ENCODE measurements around the gene RBM26. TPM values are rescaled to one million over a fixed set of nuclear protein-coding genes. Genes with fewer than 3 reads are reported as not detected.

Gene RBM26
- total RNA-seq, 1 donor from 2014 or later = 42.6 TPM

DNA sequence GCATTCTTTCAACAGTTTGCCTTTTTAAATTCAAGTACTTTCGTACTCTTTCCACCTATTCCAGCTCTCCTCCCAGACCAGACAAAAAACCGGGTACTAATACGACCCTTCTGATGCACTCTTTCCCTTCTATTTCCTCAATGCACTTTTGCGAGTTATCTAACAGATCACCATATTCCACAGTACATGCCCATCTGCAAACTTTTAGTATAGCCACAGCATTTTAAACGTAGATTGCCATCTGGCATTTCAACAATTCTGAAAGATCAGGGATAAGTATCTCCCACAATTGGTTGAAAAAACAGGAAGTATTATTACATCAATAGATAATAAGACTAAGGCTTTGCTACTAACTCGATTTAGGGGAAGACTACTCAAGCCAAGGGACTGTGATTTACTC is 31.5 kb downstream of the RBM26 start:
- H3K27ac ChIP-seq (ENCODE audit: low read depth, low read length) = no peak overlapping the region
- H3K27me3 ChIP-seq (ENCODE audit: insufficient read depth, low read length) = no peaks in the 10 kb centered on the region
- H2AFZ ChIP-seq (ENCODE audit: low read depth, low read length) = no peak overlapping the region
- H3K36me3 ChIP-seq (ENCODE audit: insufficient read depth, low read length) = peaks cover 35% of the 10 kb centered on the region
- H3K4me3 ChIP-seq (ENCODE audit: insufficient read depth, low read depth, low read length) = no peak overlapping the region
- DNase-seq (ENCODE audit: low read depth) (no peak), FAIRE-seq (no peak)
- TF ChIP-seq, protein P1, sequence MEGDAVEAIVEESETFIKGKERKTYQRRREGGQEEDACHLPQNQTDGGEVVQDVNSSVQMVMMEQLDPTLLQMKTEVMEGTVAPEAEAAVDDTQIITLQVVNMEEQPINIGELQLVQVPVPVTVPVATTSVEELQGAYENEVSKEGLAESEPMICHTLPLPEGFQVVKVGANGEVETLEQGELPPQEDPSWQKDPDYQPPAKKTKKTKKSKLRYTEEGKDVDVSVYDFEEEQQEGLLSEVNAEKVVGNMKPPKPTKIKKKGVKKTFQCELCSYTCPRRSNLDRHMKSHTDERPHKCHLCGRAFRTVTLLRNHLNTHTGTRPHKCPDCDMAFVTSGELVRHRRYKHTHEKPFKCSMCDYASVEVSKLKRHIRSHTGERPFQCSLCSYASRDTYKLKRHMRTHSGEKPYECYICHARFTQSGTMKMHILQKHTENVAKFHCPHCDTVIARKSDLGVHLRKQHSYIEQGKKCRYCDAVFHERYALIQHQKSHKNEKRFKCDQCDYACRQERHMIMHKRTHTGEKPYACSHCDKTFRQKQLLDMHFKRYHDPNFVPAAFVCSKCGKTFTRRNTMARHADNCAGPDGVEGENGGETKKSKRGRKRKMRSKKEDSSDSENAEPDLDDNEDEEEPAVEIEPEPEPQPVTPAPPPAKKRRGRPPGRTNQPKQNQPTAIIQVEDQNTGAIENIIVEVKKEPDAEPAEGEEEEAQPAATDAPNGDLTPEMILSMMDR (IDR thresholded peaks at IDR 0.05; ENCODE audit: insufficient read depth, low read depth, low read length) = no peak
- TF ChIP-seq EZH2 (IDR thresholded peaks at IDR 0.05; ENCODE audit: insufficient read depth, low read length) = no peak
- Mint-ChIP-seq H3K9me3 (ENCODE audit: unreplicated experiment) (no peaks in the 10 kb centered on the region), H3K4me1 (ENCODE audit: low read depth, unreplicated experiment) (no peaks in the 10 kb centered on the region), H3K4me3 (ENCODE audit: unreplicated experiment) (no peak overlapping the region), H3K27me3 (ENCODE audit: low read depth, unreplicated experiment) (no peaks in the 10 kb centered on the region), H3K36me3 (ENCODE audit: low read depth, unreplicated experiment) (peaks cover 14% of the 10 kb centered on the region), H3K27ac (ENCODE audit: unreplicated experiment) (no peak overlapping the region)
- no peaks in the 10 kb centered on the region for H3K4me1 ChIP-seq (ENCODE audit: insufficient read depth, low read length)
- no peak overlapping the region for H3K9ac ChIP-seq (ENCODE audit: low read length)
- no peak overlapping the region for H3K4me2 ChIP-seq (ENCODE audit: low read length)
- peaks cover 30% of the 10 kb centered on the region for H3K79me2 ChIP-seq (ENCODE audit: insufficient read depth, low read length)
- no peaks in the 10 kb centered on the region for H3K9me3 ChIP-seq (ENCODE audit: insufficient read depth, low read depth, low read length)
- peaks cover 20% of the 10 kb centered on the region for H4K20me1 ChIP-seq (ENCODE audit: insufficient read depth, low read length)

DNA sequence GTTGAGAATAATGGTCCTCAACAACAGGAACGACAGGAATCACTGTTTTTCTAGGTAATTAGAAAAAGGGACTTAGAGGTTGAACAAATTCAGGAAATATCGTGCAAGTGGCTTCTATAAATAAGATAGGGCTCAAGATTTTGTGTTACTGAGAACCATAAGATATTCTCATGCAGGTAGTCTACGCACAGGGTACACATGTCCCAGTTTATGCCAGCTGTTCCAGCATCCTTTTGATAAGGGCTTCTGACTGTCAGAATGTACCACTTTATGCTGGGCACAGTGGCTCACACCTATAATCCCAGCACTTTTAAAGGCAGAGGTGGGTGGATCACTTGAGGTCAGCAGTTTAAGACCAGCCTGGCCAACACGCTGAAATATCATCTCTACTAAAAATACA is 32.1 kb downstream of the RBM26 start:
- Mint-ChIP-seq H3K4me3 (ENCODE audit: unreplicated experiment) (no peak overlapping the region), H3K9me3 (ENCODE audit: unreplicated experiment) (no peaks in the 10 kb centered on the region), H3K4me1 (ENCODE audit: low read depth, unreplicated experiment) (no peaks in the 10 kb centered on the region), H3K27me3 (ENCODE audit: low read depth, unreplicated experiment) (no peaks in the 10 kb centered on the region), H3K36me3 (ENCODE audit: low read depth, unreplicated experiment) (peaks cover 13% of the 10 kb centered on the region), H3K27ac (ENCODE audit: unreplicated experiment) (no peak overlapping the region)
- Histone ChIP-seq H3K27me3 (ENCODE audit: insufficient read depth, low read length) (no peaks in the 10 kb centered on the region), H3K4me1 (ENCODE audit: insufficient read depth, low read length) (no peaks in the 10 kb centered on the region), H3K4me2 (ENCODE audit: low read length) (no peak overlapping the region), H4K20me1 (ENCODE audit: insufficient read depth, low read length) (peaks cover 14% of the 10 kb centered on the region), H3K36me3 (ENCODE audit: insufficient read depth, low read length) (peaks cover 35% of the 10 kb centered on the region), H3K79me2 (ENCODE audit: insufficient read depth, low read length) (peaks cover 26% of the 10 kb centered on the region), H3K9me3 (ENCODE audit: insufficient read depth, low read depth, low read length) (no peaks in the 10 kb centered on the region), H2AFZ (ENCODE audit: low read depth, low read length) (no peak overlapping the region), H3K9ac (ENCODE audit: low read length) (no peak overlapping the region), H3K27ac (ENCODE audit: low read depth, low read length) (no peak overlapping the region), H3K4me3 (ENCODE audit: insufficient read depth, low read depth, low read length) (no peak overlapping the region)
- DNase-seq (ENCODE audit: low read depth) = no peak
- FAIRE-seq = no peak
- TF ChIP-seq, protein P1 (IDR thresholded peaks at IDR 0.05; ENCODE audit: insufficient read depth, low read depth, low read length) = no peak
- no peak for TF ChIP-seq EZH2 (IDR thresholded peaks at IDR 0.05; ENCODE audit: insufficient read depth, low read length)

DNA sequence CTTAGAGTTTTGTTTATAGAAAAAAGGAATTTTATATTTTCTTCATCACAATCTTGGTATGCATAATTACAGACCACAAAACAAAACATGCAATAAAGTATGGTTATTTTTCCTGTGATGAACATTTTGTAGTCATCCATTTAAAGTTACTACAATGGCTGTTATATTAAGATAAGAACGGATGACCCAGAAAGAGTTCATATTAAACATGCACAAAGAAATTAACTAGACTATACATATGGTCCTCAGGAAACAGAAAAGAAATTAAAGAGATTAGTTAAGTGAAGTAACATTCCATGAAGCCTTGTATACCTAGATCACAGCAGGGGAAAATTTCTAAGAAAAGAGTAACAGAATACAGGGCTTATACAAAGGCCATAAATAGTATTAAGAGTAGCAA is 36.8 kb downstream of the RBM26 start:
- no peak overlapping the region for H3K27ac ChIP-seq (ENCODE audit: low read depth, low read length)
- peaks cover 7% of the 10 kb centered on the region for H3K79me2 ChIP-seq (ENCODE audit: insufficient read depth, low read length)
- H3K36me3 ChIP-seq (ENCODE audit: insufficient read depth, low read length) = peaks cover 35% of the 10 kb centered on the region
- Mint-ChIP-seq H3K9me3 (ENCODE audit: unreplicated experiment) (no peaks in the 10 kb centered on the region), H3K27me3 (ENCODE audit: low read depth, unreplicated experiment) (no peaks in the 10 kb centered on the region), H3K27ac (ENCODE audit: unreplicated experiment) (peak overlapping the region; percentile 31), H3K4me1 (ENCODE audit: low read depth, unreplicated experiment) (no peaks in the 10 kb centered on the region), H3K36me3 (ENCODE audit: low read depth, unreplicated experiment) (peaks cover 11% of the 10 kb centered on the region), H3K4me3 (ENCODE audit: unreplicated experiment) (no peak overlapping the region)
- H3K9ac ChIP-seq (ENCODE audit: low read length) = no peak overlapping the region
- DNase-seq (ENCODE audit: low read depth) = no peak
- TF ChIP-seq EZH2 (IDR thresholded peaks at IDR 0.05; ENCODE audit: insufficient read depth, low read length) = no peak
- TF ChIP-seq, protein P1 (IDR thresholded peaks at IDR 0.05; ENCODE audit: insufficient read depth, low read depth, low read length) = no peak
- no peak overlapping the region for H3K4me3 ChIP-seq (ENCODE audit: insufficient read depth, low read depth, low read length)
- H4K20me1 ChIP-seq (ENCODE audit: insufficient read depth, low read length) = peaks cover 6% of the 10 kb centered on the region
- no peaks in the 10 kb centered on the region for H3K9me3 ChIP-seq (ENCODE audit: insufficient read depth, low read depth, low read length)
- no peak for FAIRE-seq
- H3K27me3 ChIP-seq (ENCODE audit: insufficient read depth, low read length) = no peaks in the 10 kb centered on the region
- no peaks in the 10 kb centered on the region for H3K4me1 ChIP-seq (ENCODE audit: insufficient read depth, low read length)
- no peak overlapping the region for H2AFZ ChIP-seq (ENCODE audit: low read depth, low read length)
- no peak overlapping the region for H3K4me2 ChIP-seq (ENCODE audit: low read length)

Data from astrocyte (in vitro differentiated cells and primary cell).